ENCODE results near the gene MAP3K4. TPM values are rescaled to one million over a fixed set of nuclear protein-coding genes. Genes with fewer than 3 reads are reported as not detected.

MAP3K4 gene
- total RNA-seq, 1 donor from 2014 or later = 27.7 TPM

DNA sequence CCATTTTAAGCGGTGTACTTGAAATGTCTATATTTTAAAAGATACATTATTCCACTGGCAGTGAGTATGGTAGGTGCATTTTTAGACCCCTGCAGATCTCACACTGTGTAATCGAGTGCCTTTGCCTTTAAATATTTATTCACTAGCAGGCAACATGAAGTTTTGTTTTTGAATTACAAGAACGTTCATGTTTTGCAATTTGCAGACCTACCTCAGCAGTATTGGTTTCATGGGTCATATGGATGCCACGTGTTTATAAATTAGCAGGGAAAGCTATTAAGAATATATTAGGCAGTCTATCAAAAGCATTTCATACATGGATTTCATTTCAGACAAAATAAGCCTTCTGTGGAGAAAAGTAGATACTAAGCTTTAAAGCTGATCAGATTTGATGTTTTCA, 7.2 kb downstream of the MAP3K4 start:
- DNase-seq (ENCODE audit: low read depth) = no peak

DNA sequence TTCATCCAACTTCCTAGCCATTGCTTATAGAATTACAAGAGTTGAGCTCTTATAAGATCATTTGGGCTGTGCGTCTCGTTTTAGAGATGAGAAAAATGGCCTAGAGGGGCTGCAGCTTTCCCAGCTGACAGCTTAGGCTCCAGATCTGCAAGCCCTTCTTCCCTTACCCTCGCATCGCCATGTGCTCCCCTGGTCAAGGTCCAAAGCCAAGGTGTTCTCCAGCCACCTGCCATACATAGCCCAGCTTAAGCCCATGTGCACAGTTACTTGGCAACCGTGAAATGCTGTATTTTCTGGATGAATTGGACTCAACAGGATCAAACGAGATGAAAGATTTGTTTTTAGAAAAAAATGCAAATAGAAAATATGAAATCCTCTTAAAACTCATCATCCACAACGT, 7.9 kb downstream of the MAP3K4 start:
- no peak for DNase-seq (ENCODE audit: low read depth)

DNA sequence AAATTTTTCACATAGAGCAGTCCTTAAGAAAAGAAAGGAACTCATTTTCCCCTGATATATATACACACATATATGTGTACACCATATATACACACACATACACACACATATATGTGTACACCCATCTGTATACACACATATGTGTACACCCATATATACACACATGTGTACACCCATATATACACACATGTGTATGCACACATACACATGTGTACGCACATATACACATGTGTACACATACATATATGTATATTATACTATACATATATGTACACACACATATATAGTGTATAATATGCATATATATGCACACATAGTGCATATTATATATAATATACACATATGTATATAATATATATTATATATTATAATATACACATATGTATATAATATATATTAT, 9.1 kb downstream of the MAP3K4 start:
- no peak for DNase-seq (ENCODE audit: low read depth)

DNA sequence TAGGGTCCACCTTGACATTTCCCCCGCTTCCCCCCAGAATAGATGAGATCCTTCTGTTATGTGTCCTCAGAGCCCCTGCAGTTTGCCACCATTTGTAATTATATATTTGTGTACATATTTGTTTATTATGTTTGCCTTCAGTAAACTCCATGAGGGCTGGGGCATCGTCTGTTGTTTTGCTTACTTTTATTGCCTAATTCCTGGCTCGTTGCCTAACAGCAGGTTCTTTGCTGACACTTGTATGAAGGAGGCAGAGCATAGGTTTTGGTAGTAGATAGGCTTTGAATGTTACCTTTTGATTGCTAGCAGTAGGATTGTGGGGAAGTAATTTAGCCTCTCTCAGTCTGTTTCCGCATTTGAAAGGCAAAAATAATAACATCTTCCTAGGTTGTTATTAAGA, 9.9 kb downstream of the MAP3K4 start:
- no peak for DNase-seq (ENCODE audit: low read depth)

DNA sequence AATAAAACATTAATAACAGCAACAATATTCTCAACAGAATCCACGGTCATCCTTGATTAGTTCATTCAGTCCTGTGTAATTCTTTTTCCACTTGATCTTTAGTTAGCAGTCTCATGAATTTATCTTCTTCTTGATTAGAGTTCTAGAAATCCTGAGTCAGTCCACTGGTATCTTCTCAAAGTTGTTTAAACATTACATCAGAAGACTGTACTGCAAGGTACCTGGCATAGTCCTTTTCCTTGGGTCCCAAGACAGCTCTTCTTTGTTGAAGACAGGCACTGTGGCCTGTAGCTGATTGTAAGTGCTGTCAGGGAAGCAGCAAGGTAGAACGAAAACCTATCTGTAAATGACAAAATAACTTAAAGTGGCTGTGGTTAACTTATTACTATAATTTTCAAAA, 11.8 kb downstream of the MAP3K4 start:
- no peak for DNase-seq (ENCODE audit: low read depth)

DNA sequence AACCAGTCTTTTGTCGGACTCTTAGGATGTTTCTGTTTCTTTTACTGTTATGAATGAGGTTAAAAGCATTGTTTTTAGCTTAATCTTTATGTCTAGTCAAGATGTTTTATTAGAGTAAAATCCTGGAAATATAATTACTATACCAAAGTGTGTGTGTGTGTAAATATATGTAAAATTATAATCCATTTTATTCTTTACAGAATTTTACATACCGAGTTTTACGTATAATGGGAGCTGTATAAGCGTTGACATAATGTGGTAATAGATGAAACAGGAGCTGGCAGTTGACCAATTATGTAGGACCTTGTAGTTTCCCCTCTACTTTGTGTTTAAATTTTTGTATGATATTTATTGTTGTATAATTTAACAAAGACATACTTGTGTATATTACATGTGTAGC, 16.7 kb downstream of the MAP3K4 start:
- no peak for DNase-seq (ENCODE audit: low read depth)

DNA sequence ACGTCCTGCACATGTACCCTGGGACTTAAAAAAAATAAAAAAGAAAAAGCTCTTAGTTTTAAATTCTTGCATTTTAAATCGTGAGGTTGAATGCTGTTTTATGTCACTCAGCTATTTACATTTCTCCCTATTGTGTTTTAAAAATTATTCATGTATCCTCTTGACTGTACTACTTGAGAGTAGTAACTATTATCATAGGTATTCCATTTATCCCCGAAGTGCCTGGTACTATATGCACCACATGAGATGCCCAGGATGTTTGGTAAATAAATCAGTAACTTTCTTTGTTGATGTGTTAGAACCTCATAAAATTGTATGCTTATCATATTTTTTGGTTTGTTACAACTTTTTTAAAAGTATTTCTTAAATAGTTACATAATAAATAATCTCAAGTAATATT, 18.4 kb downstream of the MAP3K4 start:
- DNase-seq (ENCODE audit: low read depth) = no peak

DNA sequence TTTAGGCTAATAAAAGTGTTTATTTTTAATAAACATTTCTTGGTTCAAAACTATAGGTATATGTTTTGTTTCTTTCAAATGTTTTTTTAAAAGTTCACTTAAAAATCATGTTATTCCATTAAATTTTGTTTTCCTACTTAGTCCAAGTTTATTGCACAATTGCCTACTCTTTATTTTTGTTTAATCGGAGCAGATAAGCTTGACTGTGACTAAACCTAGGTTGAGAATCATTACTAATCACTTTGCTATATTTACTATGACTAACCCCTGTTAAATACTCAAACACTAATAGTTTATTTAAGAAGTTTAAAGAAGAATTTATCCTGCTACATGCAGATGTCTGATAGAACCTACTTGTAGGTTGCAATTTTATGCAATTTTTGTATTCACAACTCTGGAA, 18.8 kb downstream of the MAP3K4 start:
- no peak for DNase-seq (ENCODE audit: low read depth)

DNA sequence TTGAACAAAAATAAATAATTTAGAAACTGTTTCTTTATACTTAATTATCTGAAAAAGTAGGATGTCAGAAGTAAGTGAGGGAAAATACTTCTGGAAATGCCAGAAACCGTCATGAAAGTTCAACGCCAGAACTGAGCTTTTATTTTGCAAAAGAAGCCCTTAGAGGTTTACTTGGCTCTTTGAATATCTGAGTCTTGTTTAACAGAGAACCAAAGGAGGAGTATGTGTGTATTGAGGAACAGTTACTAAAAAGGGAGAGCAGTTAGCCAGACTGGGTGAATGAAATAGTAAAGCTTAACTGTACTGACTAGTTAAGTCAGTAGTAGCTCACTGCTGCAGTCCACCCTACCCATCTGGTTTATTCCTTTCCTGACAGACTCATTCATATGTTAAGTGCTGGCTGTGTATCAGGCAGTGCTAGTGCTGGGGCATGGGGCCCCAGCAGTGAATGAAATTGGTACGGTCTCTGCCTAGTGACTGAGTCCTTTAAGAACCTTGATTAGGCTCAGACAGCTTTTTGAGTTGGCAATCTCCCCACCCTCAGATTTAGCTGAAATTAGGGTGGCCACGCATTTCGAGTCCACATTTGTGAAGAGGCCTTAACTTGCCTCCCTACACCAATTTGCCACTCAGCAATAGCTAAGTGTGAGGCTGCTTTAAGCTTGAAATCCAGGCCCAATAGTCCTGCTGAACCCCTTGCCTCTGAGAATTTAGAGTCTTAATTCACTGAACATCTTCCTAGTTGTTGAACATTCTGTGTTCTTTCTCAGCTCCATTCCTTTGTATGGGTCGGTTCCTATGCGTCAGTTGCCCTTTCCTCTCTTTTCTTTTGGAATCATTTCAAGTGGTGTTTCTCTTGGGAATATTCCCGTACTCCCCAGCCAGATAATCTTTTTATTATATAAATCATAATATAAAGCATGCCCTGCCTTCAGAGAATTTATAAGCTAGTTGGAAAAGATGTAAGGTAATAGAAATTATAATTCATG, 20.2 kb downstream of the MAP3K4 start:
- DNase-seq (ENCODE audit: low read depth) = no peak

DNA sequence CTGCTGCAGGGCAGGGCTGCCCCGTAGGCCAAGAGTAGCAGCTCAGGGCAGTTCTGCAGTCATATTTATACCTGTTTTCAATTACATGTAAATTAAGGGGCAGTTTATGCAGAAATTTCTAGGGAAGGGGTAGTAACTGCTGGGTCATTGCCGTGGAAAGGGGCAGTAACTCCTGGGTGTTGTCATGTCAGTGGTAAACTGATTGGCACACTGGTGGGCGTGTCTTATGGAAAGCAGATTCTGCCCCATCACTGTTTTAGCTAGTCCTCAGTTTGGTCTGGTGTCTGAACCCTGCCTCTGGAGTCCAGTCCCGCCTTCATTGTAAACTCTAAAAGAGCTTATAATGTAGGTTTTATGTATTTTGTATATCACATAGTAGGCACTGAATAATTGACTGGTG, 22.1 kb downstream of the MAP3K4 start:
- DNase-seq (ENCODE audit: low read depth) = no peak

DNA sequence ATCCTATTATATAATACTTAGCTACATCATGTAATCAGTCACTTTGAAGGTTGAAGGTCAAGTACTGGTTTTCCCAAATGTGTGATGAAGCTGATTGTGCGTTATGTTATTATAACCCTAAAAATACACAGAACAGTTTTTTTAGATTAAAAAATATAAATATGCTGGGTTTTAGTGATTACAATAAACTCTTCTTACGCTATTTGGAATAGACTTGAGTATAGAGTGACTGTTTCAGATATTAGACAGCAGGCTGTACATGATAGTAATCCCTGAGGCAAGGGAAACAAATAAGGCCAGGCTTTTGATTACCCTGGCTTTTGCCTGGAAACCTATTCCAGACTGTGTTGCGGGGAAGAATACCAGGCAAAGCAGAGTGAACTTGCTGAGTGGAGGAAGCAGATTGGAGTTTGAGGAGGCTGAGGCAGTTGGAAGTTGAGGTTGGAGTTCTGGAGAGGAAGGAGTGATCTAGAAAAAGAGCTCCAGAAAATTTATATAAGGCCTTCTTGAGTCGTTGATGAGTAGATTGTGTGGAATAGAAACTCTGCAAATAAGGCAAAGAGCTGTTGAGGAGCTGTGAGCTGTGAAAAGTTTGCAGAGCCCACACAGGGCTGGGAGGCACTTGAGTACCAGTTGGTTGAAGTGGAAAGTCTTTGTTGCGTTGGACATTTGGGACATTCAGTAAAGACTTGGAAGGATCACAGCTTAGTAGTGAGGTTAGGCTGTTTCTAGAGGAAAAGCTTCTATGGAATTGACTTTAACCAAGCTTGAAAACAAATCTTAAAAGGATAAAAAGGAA, 26.4 kb downstream of the MAP3K4 start:
- DNase-seq (ENCODE audit: low read depth) = no peak

DNA sequence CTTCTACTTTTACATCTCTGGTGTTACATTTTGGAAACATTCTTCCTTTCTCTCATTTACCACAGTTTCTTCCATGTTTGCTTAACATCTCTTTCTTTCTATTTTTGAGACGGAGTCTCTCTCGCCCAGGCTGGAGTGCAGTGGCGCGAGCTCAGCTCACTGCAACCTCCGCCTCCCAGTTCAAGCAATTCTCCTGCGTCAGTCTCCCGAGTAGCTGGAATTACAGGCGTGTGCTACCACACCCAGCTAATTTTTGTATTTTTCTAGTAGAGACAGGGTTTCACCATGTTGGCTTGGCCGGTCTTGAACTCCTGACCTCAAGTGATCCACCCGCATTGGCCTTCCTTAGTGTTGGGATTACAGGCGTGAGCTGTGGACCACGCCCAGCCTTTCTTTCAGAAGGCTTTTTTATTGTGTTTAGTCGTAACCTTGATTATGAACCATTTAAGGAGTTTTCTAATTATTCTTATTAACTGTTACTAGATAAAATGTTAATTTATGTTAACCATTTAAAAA, 27.8 kb downstream of the MAP3K4 start:
- DNase-seq (ENCODE audit: low read depth) = no peak

DNA sequence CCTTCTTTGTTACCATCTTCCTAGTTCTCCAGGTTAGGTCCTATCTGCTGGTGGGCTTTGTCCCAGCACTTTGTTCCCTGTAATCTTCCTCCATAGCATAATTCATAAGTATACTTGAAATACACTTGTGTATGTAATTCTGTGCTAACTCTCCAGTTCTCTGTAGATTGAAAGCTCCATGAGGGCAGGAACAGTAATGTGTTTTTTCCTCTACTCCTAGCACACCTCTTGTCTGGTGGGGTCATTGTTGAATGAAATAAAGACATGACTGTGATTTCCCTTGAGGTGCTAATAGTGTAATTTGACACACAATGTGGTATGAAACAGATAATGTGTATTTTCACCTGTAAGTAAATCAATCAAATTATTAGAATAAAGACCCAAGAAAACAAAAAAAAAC, 30.0 kb downstream of the MAP3K4 start:
- DNase-seq (ENCODE audit: low read depth) = no peak

DNA sequence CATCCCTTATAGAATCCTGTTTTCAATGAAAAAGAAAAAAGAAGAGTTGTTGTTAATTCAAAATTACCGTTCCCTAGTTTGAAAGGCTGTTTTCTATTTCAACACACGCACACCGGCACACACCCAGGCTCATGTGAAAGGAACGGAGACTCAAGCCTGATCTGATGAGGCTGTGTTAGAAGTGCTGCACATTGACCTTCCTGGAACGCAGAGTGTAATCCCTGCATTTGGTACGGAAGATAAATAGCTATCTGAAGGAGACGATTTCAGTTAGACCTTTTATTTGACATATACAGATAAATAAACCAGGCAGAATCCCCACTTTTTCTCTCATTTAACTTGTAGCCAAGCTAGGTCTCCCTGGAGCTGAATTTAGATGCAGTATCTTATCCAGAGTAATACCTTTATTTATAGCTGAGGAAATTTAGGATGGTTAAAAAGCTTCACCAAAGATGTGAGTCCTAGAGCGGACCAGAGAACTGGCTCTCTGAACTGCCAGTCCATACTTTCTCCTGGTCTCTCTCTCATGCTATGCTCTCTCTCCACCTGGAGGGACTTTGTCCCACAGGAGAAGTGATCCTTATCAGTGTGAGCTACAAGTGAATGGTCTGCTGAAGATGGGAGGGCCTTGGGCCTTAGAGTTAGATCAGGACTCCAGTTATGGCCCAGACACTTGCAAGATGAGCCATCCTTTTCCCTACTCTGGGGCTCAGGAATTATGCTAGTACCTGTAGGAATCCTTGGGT, 30.6 kb downstream of the MAP3K4 start:
- no peak for DNase-seq (ENCODE audit: low read depth)

DNA sequence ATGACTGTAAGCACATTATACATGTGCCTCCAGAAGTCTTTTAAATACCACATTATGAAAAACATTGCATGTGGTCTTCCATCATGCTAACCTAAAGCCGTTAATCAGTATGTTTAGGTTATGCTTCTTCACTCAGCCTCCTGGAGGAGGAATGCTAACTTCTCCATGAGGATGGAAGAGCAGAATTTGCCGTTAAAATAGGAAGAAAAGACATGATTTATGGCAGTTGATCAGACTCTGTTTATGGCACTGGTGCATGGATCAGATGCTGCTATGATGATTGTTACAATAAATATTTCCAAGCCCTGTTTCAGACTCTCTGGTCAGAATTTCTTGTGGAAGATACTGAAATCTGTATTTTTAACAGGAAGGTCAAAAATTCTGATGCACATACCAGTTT, 31.7 kb downstream of the MAP3K4 start:
- no peak for DNase-seq (ENCODE audit: low read depth)

DNA sequence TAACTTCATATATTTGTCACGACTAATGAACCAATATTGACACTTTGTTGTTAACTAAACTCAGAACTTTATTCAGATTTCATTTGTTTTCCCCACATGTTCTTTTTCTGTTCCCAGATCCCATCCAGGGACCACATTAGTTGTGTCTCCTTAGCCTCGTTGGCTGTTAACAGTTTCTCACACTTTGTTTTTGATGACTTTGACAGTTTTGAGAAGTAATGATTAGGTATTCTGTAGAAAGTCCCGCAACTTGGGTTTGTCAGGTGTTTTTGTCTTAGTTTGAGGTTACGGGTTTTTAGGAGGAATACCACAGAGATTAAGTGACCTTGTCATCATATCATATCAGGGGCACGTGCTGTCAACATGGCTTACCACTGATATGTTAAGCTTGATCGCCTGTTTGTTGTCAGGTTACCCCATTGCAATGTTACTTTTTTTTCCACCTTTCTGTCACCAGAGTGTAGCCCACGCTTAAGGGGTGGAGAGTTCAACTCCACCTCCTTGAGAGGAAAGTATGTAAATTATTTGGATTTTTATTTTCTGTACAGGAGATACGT, 32.9 kb downstream of the MAP3K4 start:
- DNase-seq (ENCODE audit: low read depth) = no peak

DNA sequence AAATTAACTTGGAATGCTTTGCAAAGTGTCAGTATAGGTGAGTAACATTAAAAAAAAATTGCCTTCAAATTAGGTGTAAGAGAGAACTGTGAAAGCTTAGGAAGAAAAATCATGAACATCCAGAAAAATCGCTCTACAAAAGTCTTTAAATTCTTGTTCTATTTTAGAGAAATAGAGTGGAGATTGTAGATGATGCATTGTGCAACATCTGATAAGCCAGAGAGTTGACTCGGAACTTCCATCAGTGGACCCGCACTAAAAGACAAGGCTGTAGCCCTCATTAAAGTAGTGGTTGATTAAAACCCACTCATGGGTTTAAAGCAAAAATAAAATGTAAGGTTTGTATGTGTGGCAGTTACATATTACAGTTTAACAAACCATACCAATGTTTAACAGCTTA, 35.8 kb downstream of the MAP3K4 start:
- DNase-seq (ENCODE audit: low read depth) = no peak

DNA sequence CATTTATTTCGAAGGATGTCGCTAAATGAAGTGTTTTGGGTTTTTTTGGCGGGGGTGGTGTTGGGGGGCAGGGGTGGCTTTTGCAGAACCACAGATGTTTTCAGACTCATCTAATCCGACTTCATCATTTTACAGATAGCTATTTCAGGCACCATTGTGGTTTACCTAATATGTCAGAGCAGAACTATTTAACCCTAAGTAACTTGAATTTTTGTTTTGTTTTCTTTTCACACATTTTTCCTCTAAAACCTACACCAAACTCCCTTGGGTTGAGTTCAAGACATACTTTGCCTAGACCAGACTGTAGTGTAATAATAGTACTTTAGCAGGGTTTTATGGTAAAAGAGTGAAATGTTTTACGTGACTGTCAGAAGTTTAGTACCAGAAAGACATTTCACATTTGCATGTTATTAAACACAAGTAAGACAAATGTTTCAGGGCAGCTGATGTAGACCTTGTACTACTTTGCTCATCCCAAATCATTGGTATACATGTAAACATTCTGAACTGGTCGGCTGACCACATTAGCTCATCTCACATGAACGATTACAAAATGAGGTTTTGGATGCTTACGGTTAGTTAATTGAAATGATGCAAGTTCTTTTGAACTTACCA, 37.7 kb downstream of the MAP3K4 start:
- DNase-seq (ENCODE audit: low read depth) = peak; percentile 75

DNA sequence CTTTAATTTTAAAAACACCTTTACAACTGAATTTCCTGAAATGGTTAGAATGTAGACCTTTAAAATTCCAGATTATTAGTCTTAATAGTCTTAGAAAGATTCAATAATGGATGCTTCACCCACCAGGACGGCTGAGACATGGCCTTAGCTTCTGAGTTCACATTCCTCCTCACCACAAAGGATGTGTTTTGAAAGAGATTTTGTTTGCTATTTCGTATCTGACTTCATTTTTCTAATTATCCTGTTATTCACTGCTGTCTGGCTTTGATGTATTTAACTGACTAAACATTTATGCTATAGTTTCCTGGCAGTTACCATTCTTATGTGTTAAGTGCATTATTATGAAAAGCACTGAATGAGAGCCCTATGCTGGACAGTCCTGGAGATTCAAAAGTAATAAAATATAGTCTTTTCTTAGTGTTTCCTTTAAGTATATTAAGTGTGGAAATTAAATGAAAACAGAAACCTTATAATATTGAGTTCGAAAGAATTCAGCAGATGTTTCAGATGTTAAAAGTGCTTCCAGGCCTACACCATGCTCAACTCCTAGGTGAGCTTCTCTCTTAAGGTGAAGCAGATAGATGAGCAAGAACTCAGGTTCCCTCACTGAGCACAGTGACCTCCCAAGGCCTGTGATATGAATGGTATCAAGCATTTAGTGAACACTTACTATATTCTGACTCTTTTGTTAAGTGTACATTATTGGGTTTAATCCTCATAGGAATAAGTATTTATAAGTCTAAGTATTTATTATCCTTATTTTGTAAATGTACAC, 40.3 kb downstream of the MAP3K4 start:
- peak; percentile 36 for DNase-seq (ENCODE audit: low read depth)

DNA sequence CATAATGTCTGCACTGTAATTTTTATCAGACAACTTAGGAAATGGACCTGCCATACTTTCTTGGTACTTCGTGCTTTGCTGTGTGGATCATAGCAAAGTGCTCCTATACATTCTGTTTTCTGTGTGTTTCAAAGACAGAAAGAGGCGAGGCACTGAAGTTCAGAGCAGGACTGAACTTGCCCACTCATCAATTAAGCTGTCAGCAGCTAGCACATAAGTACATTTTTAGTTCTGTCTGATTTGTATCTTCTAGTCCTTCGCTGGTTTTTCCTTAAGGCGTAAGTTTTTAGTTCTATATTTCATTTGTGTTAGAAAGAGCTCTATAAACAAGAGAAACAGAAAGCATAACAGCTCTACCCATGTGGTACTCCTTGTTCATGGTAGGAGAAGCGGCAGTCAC, 42.1 kb downstream of the MAP3K4 start:
- no peak for DNase-seq (ENCODE audit: low read depth)
